Measurements from ENCODE around the gene RBM24.
A peak's percentile ranks its signal among the peaks of the same experiment; 100 is the strongest.

RBM24 gene

DNA sequence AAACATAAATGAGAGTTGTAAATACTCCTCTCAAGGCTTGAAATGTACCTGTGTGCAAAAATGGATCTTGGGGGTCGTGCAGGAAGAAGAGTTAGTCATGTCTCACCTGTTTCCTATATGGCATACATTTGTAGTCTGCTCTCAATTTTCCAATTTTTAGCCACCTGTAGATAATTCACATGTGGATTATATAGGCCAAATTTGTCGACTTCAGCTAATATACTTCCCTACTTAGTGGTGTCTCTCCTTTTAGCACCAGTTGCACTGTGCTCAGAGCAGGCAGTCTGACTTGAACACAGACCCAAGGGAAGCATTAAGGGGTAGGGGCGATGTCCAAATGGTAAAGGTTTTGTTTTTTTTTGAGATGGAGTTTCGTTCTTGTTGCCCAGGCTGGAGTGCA lies 1.9 kb downstream of the RBM24 start:
- H3K4me3 ChIP-seq (replicated peaks; ENCODE audit: low read depth, low read length): no peak overlapping the region
- TF ChIP-seq, protein P1, sequence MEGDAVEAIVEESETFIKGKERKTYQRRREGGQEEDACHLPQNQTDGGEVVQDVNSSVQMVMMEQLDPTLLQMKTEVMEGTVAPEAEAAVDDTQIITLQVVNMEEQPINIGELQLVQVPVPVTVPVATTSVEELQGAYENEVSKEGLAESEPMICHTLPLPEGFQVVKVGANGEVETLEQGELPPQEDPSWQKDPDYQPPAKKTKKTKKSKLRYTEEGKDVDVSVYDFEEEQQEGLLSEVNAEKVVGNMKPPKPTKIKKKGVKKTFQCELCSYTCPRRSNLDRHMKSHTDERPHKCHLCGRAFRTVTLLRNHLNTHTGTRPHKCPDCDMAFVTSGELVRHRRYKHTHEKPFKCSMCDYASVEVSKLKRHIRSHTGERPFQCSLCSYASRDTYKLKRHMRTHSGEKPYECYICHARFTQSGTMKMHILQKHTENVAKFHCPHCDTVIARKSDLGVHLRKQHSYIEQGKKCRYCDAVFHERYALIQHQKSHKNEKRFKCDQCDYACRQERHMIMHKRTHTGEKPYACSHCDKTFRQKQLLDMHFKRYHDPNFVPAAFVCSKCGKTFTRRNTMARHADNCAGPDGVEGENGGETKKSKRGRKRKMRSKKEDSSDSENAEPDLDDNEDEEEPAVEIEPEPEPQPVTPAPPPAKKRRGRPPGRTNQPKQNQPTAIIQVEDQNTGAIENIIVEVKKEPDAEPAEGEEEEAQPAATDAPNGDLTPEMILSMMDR (IDR thresholded peaks at IDR 0.05; ENCODE audit: low read length, missing control alignments): no peak
- DNase-seq (ENCODE audit: low read depth): no peak

DNA sequence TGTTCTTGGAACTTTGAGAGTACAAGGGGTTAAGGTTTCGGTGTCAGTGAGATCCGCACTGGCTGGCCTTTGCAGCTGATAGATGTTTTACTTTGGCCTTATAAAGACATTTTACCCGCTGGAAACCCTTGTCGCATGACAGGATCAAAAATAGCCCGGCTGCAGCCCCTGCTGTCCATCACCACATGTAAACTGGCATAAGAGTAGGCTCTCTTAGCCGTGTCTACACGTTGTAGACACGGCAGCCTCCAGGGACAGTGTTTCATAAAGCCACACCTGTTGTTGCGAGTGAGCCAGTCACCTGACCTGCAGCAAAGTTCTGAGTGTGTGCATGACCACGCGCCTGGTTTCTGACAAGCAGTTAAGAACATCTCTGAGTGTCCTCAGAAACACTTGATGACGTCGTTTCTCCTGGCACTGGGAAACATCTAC lies 8.5 kb downstream of the RBM24 start:
- no peak overlapping the region for H3K4me3 ChIP-seq (replicated peaks; ENCODE audit: low read depth, low read length)
- DNase-seq (ENCODE audit: low read depth): peak; percentile 25
- TF ChIP-seq, protein P1 (IDR thresholded peaks at IDR 0.05; ENCODE audit: low read length, missing control alignments): no peak

DNA sequence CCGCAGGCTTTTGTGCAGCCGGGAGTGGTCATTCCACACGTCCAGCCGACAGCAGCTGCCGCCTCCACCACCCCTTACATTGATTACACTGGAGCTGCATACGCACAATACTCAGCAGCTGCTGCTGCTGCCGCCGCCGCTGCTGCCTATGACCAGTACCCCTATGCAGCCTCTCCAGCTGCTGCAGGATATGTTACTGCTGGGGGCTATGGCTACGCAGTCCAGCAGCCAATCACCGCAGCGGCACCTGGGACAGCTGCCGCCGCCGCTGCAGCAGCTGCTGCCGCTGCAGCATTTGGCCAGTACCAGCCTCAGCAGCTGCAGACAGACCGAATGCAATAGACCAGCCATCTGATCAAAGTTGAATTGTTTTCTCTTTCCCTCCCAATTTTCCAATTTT lies 10.6 kb downstream of the RBM24 start:
- TF ChIP-seq, protein P1 (IDR thresholded peaks at IDR 0.05; ENCODE audit: low read length, missing control alignments): no peak
- DNase-seq (ENCODE audit: low read depth): no peak
- H3K4me3 ChIP-seq (replicated peaks; ENCODE audit: low read depth, low read length): no peak overlapping the region

DNA sequence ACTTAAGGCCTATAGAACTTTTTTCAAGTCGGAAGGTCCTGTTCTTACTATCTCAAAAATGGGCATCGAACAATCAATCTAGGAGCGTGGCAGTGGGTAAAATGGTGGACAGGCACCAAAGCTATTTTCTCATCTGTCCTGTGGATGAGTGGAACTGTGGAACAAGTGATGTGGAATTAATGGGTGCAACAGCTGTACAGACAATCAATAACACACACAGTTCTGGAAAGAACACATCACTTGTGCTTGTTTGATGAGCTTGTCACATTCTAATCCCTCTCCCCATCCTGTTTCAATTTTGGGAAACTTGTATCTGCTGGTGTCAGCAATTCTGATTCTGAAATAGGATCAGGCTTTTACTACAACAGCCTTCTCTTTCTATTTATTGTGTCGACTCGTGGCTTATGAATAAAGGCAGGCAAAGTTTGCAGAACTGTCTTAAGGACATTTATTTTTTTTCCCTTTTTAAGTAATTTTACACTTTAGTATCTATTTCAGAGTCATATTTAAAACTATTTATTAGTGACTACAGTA lies 11.5 kb downstream of the RBM24 start:
- TF ChIP-seq, protein P1 (IDR thresholded peaks at IDR 0.05; ENCODE audit: low read length, missing control alignments): no peak
- H3K4me3 ChIP-seq (replicated peaks; ENCODE audit: low read depth, low read length): no peak overlapping the region
- no peak for DNase-seq (ENCODE audit: low read depth)

DNA sequence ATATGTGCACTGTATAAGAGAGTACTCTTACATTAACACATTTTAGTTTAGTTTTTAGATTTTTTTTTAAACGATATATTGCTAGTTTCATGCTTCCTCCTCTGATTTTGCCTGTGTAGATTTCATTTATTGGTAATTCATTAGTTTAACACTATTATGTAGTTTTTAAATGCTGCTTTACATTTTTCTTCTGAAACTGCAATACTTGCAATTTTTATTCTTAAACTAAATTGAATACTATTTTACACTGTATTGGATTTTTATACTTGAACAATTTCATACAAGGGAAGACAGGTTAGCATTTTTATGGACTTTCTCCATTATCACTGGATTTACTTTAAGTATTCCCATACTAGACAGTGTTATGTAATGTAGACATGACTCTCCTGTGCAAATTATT lies 12.2 kb downstream of the RBM24 start:
- DNase-seq (ENCODE audit: low read depth): no peak
- TF ChIP-seq, protein P1 (IDR thresholded peaks at IDR 0.05; ENCODE audit: low read length, missing control alignments): no peak
- no peak overlapping the region for H3K4me3 ChIP-seq (replicated peaks; ENCODE audit: low read depth, low read length)

DNA sequence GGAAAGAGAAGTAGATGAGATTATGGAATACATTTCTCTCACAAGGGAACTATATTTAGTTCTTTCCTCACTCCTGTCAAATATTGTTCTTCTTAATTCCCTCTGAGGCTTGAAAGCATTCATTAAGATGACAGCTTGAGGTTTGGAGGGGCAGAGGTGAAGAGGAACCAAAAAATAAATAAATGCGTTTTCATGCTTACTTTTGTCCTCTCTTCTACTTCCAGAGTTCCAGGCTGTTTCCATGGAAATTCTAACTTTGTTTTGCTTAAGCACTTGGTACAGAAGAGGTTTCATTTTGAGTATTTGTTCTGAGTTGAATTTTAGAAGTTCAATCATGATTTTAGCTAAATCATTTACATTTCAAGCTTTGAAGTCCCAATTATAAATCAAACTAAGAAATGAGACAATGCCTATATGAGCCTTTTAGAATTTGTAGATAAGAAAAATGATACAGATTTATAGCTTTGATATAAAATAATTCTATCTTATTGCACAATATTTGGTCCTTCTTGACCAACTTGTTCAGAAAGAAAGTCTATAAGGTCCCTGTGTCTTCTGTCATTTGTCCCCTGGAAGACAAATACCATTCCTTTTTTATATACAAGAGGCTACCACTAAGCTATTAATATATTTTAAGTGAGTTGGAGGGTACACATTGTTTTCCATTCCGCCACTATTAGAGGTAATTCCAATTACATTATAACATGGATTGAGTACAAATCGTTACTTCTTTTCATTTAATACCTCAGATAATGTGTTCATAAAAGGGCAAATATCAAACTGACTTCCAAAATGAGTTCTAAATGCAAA lies 16.3 kb downstream of the RBM24 start:
- no peak overlapping the region for H3K4me3 ChIP-seq (replicated peaks; ENCODE audit: low read depth, low read length)
- TF ChIP-seq, protein P1 (IDR thresholded peaks at IDR 0.05; ENCODE audit: low read length, missing control alignments): no peak
- peak; percentile 13 for DNase-seq (ENCODE audit: low read depth)

All from fibroblast of pulmonary artery (primary cell).